ENCODE results near the gene SRGAP3.

The SRGAP3 gene

GRCh38 chr3:9000041-9000440 is 249.4 kb downstream of the SRGAP3 start:
- no peak overlapping the region for H3K4me3 ChIP-seq (ENCODE audit: low read length)
- no peak for TF ChIP-seq ZNF274 (IDR thresholded peaks at IDR 0.05; ENCODE audit: low read depth, low read length)

DNA sequence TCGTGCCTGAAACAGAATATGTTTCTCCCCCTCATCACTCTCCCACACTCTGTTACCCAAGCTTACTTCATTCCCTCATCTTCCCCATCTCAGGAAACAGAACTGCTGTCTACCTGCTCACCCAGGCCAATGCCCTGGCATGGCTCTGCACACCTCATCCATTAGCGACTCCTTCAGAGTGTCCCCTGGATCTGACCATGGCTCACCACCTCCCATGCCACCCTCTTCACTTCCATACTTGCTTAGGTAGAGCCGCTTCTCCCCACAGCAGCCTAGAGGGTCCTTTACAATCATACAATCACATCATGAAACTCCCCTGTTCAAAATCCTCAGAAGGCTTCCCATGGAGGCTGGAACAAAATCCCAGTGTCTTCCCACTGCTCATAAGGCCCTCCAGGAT is 252.3 kb downstream of the SRGAP3 start:
- no peak overlapping the region for H3K4me3 ChIP-seq (ENCODE audit: low read length)

GRCh38 chr3:8996681-8997121 is 252.7 kb downstream of the SRGAP3 start:
- no peak overlapping the region for H3K4me3 ChIP-seq (ENCODE audit: low read length)
- TF ChIP-seq ZNF274 (IDR thresholded peaks at IDR 0.05; ENCODE audit: low read depth, low read length): no peak

More for the DNA sequence above, 252.3 kb downstream of the SRGAP3 start:
- TF ChIP-seq ZNF274 (IDR thresholded peaks at IDR 0.05; ENCODE audit: low read depth, low read length): no peak

DNA sequence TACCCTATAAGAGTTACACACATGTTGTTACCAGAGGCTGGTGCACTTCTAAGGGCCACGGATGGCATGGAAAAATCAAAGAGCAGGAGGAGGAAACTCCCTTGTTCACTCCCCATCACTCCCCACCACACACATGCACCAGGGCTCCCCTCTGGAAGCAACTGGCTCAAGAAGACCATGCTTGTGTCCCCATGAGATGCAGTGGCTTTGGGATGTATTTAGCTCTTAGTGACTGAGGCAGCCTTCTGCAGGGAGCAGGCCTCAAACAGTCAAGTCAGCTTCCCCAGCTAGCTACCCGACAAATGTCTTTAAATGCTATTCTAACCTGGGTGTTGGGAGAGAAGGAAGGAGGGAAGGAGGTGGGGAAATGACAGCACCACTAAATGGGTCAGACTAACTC is 253.2 kb downstream of the SRGAP3 start:
- no peak overlapping the region for H3K4me3 ChIP-seq (ENCODE audit: low read length)
- no peak for TF ChIP-seq ZNF274 (IDR thresholded peaks at IDR 0.05; ENCODE audit: low read depth, low read length)

- TF ChIP-seq ZNF274 (IDR thresholded peaks at IDR 0.05; ENCODE audit: low read depth, low read length): no peak
These were observed 255.2 kb downstream of the SRGAP3 start for GRCh38 chr3:8994226-8994625.

GRCh38 chr3:8993331-8993730 is 256.1 kb downstream of the SRGAP3 start:
- TF ChIP-seq ZNF274 (IDR thresholded peaks at IDR 0.05; ENCODE audit: low read depth, low read length): no peak
- H3K4me3 ChIP-seq (ENCODE audit: low read length): no peak overlapping the region

More at GRCh38 chr3:8994226-8994625, 255.2 kb downstream of the SRGAP3 start:
- H3K4me3 ChIP-seq (ENCODE audit: low read length): no peak overlapping the region

- no peak overlapping the region for H3K4me3 ChIP-seq (ENCODE audit: low read length)
- TF ChIP-seq ZNF274 (IDR thresholded peaks at IDR 0.05; ENCODE audit: low read depth, low read length): no peak
These were observed 256.6 kb downstream of the SRGAP3 start for GRCh38 chr3:8992854-8993253.

- no peak overlapping the region for H3K4me3 ChIP-seq (ENCODE audit: low read length)
- no peak for TF ChIP-seq ZNF274 (IDR thresholded peaks at IDR 0.05; ENCODE audit: low read depth, low read length)
These were observed 257.2 kb downstream of the SRGAP3 start for GRCh38 chr3:8992199-8992598.

DNA sequence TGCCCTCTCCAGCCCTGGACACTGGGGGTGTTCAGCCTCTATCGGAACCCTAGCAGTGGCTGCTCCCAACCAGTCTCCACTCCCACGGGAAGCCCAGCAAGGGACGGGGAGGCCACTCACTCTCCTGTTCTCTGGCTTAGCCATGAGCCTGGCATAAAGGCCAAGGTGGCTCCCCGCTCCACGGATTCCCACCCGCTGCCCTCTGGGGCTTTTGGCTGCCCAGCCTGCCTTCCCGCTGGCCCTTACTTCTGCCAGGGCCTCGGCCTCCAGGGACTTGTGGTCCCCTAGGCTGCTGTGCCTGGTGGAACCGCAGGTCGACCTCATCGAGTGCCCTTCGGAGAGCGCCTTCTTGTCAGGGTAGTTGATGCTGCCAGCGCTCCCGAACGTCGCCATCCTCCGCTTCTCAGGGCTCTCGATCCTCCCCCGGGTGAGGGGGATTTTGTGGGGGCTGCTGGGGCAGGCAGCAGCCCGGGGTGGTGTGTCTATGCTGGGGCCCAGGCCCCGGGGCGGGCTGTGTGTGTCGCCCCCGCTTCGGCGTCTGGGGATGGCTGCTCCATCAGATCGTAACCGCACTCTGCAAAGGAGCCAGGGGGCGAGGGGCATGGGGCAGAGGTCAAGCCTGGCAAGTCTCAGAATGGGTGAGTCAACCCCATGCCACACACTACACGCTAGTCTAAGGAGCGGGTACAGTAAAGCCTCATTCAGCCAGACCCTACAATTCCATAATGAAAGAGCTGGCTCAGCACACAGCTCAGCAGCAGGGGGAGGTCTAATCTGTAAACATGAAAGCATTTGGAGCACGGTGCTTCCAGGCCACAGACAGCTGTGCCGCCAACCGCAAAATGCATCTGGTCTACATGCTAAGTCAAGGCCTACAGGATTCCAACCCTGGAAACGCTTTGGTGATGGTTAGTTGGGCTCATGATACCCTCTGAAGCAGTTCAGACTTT is 258.9 kb downstream of the SRGAP3 start:
- TF ChIP-seq ZNF274 (IDR thresholded peaks at IDR 0.05; ENCODE audit: low read depth, low read length): no peak

GRCh38 chr3:8988791-8989558 is 260.5 kb downstream of the SRGAP3 start:
- no peak for TF ChIP-seq ZNF274 (IDR thresholded peaks at IDR 0.05; ENCODE audit: low read depth, low read length)
- H3K4me3 ChIP-seq (ENCODE audit: low read length): no peak overlapping the region

More for the DNA sequence above, 258.9 kb downstream of the SRGAP3 start:
- H3K4me3 ChIP-seq (ENCODE audit: low read length): no peak overlapping the region

DNA sequence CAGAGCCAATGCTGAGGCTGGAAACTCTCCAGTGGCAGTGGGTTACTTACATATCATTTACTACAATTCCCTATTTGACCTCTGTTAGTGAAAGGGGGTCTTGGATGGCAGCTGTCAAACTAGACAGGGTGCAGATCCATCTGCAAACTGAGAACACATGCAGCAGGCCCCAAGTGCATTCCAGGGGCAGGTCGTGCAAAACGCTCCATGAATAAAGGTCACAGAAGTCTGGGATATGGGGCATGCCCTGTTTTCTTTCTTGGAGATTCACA is 261.1 kb downstream of the SRGAP3 start:
- H3K4me3 ChIP-seq (ENCODE audit: low read length): no peak overlapping the region
- no peak for TF ChIP-seq ZNF274 (IDR thresholded peaks at IDR 0.05; ENCODE audit: low read depth, low read length)

GRCh38 chr3:8987645-8988383 is 261.6 kb downstream of the SRGAP3 start:
- no peak overlapping the region for H3K4me3 ChIP-seq (ENCODE audit: low read length)
- no peak for TF ChIP-seq ZNF274 (IDR thresholded peaks at IDR 0.05; ENCODE audit: low read depth, low read length)

- no peak overlapping the region for H3K4me3 ChIP-seq (ENCODE audit: low read length)
- no peak for TF ChIP-seq ZNF274 (IDR thresholded peaks at IDR 0.05; ENCODE audit: low read depth, low read length)
These were observed 262.2 kb downstream of the SRGAP3 start for GRCh38 chr3:8987226-8987625.

DNA sequence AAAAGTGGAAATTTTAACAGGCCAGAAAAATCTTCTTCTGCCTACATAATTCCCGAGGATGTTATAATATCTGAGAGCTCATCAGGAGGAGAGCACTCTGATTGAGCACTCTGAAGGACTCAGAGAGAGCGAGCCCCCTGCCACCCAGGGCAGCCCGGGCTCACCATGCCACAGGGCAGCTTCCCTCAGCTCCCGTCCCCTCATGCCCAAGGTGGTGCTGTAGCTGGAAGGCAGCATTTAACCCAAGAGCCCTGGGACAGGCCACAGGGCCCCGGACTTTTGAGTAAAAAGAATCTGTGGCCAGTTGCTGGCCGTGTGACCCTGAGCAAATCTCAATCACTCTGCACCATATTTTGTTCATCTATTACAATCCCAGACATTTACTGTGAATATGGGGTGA is 262.7 kb downstream of the SRGAP3 start:
- no peak for TF ChIP-seq ZNF274 (IDR thresholded peaks at IDR 0.05; ENCODE audit: low read depth, low read length)
- H3K4me3 ChIP-seq (ENCODE audit: low read length): no peak overlapping the region
